Panc1 (cell line): ENCODE results near the gene ARFGEF2.

ENCODE experiments used
- SIN3A ChIP-seq: IDR thresholded peaks from 2 replicates; pipeline ENCODE4 v1.6.1; 2012; ENCODE audit warnings: low read depth, mild to moderate bottlenecking, low read length, moderate library complexity, borderline replicate concordance; ENCODE audit not compliant: insufficient read depth
- TF ChIP-seq, protein P1 (sequence below): fragments of 450-650 bp; IDR thresholded peaks from 2 replicates; pipeline ENCODE4 v1.5.1; 2017; ENCODE audit warnings: mild to moderate bottlenecking

DNA sequence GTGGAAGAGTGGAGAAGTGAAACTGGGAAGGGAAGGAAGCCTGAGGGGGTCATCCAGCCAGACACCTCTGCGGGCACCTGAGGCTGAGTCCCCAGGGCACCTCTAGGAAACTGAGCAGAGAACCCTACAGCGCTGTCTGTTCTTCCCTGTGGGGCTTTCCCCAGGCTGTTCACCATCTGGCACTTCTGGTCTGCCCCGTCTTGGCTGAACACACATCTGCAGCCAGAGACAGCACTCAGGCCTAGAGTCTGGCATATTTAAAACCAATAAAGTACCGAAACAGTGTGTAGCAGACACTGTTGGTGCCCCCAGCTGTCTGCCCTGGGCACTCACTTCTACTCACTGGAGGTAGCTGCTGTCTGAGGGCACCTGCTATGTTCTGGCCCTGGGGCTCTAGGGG lies 9.4 kb upstream of the ARFGEF2 start:
- TF ChIP-seq, protein P1, sequence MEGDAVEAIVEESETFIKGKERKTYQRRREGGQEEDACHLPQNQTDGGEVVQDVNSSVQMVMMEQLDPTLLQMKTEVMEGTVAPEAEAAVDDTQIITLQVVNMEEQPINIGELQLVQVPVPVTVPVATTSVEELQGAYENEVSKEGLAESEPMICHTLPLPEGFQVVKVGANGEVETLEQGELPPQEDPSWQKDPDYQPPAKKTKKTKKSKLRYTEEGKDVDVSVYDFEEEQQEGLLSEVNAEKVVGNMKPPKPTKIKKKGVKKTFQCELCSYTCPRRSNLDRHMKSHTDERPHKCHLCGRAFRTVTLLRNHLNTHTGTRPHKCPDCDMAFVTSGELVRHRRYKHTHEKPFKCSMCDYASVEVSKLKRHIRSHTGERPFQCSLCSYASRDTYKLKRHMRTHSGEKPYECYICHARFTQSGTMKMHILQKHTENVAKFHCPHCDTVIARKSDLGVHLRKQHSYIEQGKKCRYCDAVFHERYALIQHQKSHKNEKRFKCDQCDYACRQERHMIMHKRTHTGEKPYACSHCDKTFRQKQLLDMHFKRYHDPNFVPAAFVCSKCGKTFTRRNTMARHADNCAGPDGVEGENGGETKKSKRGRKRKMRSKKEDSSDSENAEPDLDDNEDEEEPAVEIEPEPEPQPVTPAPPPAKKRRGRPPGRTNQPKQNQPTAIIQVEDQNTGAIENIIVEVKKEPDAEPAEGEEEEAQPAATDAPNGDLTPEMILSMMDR: no peak
- no peak for TF ChIP-seq SIN3A
